ENCODE results near the gene CEL. TPM values are rescaled to one million over a fixed set of nuclear protein-coding genes. Genes with fewer than 3 reads are reported as not detected.
"Not testable (repeated sequence)": the region's sequence is repeated elsewhere in the genome, so short reads cannot be mapped to it uniquely, and the experiment has no call there.

CEL gene
- polyA plus RNA-seq, 1 donor = 4.7 TPM

GRCh38 chr9:133064241-133065069 is 2.7 kb downstream of the CEL start:
- no peak for DNase-seq

- DNase-seq = no peak
Measured at GRCh38 chr9:133065070-133065388, 3.2 kb downstream of the CEL start.

- DNase-seq = no peak
Measured at GRCh38 chr9:133066181-133066983, 4.6 kb downstream of the CEL start.

GRCh38 chr9:133067006-133067405 is 5.2 kb downstream of the CEL start:
- no peak for DNase-seq

GRCh38 chr9:133067813-133068212 is 6.0 kb downstream of the CEL start:
- DNase-seq = no peak

GRCh38 chr9:133068431-133068830 is 6.7 kb downstream of the CEL start:
- not testable (repeated sequence) for DNase-seq

- DNase-seq = not testable (repeated sequence)
Measured at GRCh38 chr9:133070500-133070961, 8.8 kb downstream of the CEL start.

GRCh38 chr9:133070985-133071384 is 9.2 kb downstream of the CEL start:
- DNase-seq = not testable (repeated sequence)

- DNase-seq = no peak
Measured at GRCh38 chr9:133071484-133072150, 9.8 kb downstream of the CEL start.

- not testable (repeated sequence) for DNase-seq
Measured at GRCh38 chr9:133072210-133072609, 10.4 kb downstream of the CEL start.

GRCh38 chr9:133073086-133074014 is 11.6 kb downstream of the CEL start:
- no peak for DNase-seq

- no peak for DNase-seq
Measured at GRCh38 chr9:133074111-133074651, 12.4 kb downstream of the CEL start.

- DNase-seq = no peak
Measured at GRCh38 chr9:133075925-133076630, 14.3 kb downstream of the CEL start.

GRCh38 chr9:133076691-133077090 is 14.9 kb downstream of the CEL start:
- no peak for DNase-seq

- DNase-seq = no peak
Measured at GRCh38 chr9:133078486-133078885, 16.7 kb downstream of the CEL start.

- no peak for DNase-seq
Measured at GRCh38 chr9:133080161-133080560, 18.4 kb downstream of the CEL start.

GRCh38 chr9:133080786-133081779 is 19.3 kb downstream of the CEL start:
- not testable (repeated sequence) for DNase-seq

- DNase-seq = not testable (repeated sequence)
Measured at GRCh38 chr9:133081957-133082644, 20.3 kb downstream of the CEL start.

- not testable (repeated sequence) for DNase-seq
Measured at GRCh38 chr9:133083688-133084087, 21.9 kb downstream of the CEL start.

Data from left kidney (tissue), 2 donors.